ENCODE data around the gene FRMPD4.

Gene FRMPD4

GRCh38 chrX:12647230-12647629 is 509.0 kb downstream of the FRMPD4 start:
- TF ChIP-seq, protein P1, sequence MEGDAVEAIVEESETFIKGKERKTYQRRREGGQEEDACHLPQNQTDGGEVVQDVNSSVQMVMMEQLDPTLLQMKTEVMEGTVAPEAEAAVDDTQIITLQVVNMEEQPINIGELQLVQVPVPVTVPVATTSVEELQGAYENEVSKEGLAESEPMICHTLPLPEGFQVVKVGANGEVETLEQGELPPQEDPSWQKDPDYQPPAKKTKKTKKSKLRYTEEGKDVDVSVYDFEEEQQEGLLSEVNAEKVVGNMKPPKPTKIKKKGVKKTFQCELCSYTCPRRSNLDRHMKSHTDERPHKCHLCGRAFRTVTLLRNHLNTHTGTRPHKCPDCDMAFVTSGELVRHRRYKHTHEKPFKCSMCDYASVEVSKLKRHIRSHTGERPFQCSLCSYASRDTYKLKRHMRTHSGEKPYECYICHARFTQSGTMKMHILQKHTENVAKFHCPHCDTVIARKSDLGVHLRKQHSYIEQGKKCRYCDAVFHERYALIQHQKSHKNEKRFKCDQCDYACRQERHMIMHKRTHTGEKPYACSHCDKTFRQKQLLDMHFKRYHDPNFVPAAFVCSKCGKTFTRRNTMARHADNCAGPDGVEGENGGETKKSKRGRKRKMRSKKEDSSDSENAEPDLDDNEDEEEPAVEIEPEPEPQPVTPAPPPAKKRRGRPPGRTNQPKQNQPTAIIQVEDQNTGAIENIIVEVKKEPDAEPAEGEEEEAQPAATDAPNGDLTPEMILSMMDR (IDR thresholded peaks at IDR 0.05; ENCODE audit: control extremely low read depth, extremely low read depth, low read depth, missing control alignments) = no peak
- POLR2A ChIA-PET = no interaction called here
- CTCF ChIA-PET = no interaction called here
- DNase-seq (ENCODE audit: extremely low spot score) = no peak

- no peak for DNase-seq (ENCODE audit: extremely low spot score)
- TF ChIP-seq, protein P1 (IDR thresholded peaks at IDR 0.05; ENCODE audit: control extremely low read depth, extremely low read depth, low read depth, missing control alignments) = no peak
- CTCF ChIA-PET = no interaction called here
- POLR2A ChIA-PET = no interaction called here
These were observed 510.7 kb downstream of the FRMPD4 start for GRCh38 chrX:12648995-12649394.

- ChIA-PET CTCF (no interaction called here), POLR2A (no interaction called here)
- TF ChIP-seq, protein P1 (IDR thresholded peaks at IDR 0.05; ENCODE audit: control extremely low read depth, extremely low read depth, low read depth, missing control alignments) = no peak
- no peak for DNase-seq (ENCODE audit: extremely low spot score)
These were observed 519.2 kb downstream of the FRMPD4 start for GRCh38 chrX:12657433-12657832.

GRCh38 chrX:12657881-12658280 is 519.6 kb downstream of the FRMPD4 start:
- TF ChIP-seq, protein P1 (IDR thresholded peaks at IDR 0.05; ENCODE audit: control extremely low read depth, extremely low read depth, low read depth, missing control alignments) = no peak
- CTCF ChIA-PET = no interaction called here
- DNase-seq (ENCODE audit: extremely low spot score) = peak; percentile 5
- POLR2A ChIA-PET = no interaction called here

- POLR2A ChIA-PET = no interaction called here
- TF ChIP-seq, protein P1 (IDR thresholded peaks at IDR 0.05; ENCODE audit: control extremely low read depth, extremely low read depth, low read depth, missing control alignments) = no peak
- CTCF ChIA-PET = no interaction called here
- DNase-seq (ENCODE audit: extremely low spot score) = no peak
These were observed 523.2 kb downstream of the FRMPD4 start for GRCh38 chrX:12661464-12661863.

DNA sequence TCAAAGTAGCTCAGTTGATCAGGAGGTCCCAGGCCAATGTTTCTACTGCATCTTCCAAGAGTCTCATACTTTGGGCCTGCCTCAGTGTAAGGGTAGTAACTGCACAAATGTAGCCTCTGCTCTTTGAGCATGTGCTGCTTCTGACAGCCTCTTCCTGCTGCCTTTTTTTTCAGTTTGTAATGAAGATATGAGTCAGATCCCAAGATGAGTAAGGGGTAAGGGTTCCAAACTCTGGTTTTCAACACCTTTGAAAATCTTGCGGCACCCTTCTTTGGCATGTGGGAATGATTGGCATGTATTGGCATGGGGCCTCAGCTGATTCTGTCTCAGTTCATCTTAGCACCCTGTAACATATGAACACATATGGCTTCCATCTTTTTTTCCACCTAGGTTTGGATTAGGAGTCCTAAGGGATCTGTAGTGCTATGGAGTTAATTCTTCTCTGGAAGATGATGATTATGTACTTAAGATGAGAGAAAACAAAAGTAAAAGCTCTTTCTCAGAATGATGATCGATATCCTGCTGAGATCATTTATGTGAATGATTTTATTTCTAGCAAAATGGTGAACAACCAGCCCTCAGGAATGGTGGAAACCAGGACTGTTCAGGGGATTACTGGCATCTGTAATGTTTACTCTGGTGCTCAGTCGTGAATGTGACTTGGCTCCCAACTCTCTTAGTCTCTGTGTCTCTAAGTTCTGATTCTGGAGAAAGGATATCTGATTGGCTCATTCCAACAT is 534.3 kb downstream of the FRMPD4 start:
- DNase-seq (ENCODE audit: extremely low spot score) = no peak
- POLR2A ChIA-PET = no interaction called here
- CTCF ChIA-PET = no interaction called here
- TF ChIP-seq, protein P1 (IDR thresholded peaks at IDR 0.05; ENCODE audit: control extremely low read depth, extremely low read depth, low read depth, missing control alignments) = no peak

All from GM10248 (cell line).